Measurements from ENCODE around the gene CCDC68.

GRCh38 chr18:54984908-54985307 lies 25.6 kb upstream of the CCDC68 start:
- TF ChIP-seq POLR2A (IDR thresholded peaks at IDR 0.05) (no peak), CTCF (IDR thresholded peaks at IDR 0.05) (no peak)

Data from lower leg skin (tissue), 3 donors.